Stimulated activated CD8-positive, alpha-beta memory T cell treated with anti-CD3 and anti-CD28 coated beads, Interleukin-4, amount 100 ng/mL, for 1 hour (primary cell): Measurements from ENCODE around the gene PLSCR2.
"Not testable (repeated sequence)": the region's sequence is repeated elsewhere in the genome, so short reads cannot be mapped to it uniquely, and the experiment has no call there.

ENCODE experiments used
- DNase-seq, 2 donors: peaks; one replicate each; pipeline ENCODE4 v3.0.0-alpha.2; 2020; ENCODE audit warnings: low read depth in 2 of 2, low spot score in 1 of 2

Gene PLSCR2

DNA sequence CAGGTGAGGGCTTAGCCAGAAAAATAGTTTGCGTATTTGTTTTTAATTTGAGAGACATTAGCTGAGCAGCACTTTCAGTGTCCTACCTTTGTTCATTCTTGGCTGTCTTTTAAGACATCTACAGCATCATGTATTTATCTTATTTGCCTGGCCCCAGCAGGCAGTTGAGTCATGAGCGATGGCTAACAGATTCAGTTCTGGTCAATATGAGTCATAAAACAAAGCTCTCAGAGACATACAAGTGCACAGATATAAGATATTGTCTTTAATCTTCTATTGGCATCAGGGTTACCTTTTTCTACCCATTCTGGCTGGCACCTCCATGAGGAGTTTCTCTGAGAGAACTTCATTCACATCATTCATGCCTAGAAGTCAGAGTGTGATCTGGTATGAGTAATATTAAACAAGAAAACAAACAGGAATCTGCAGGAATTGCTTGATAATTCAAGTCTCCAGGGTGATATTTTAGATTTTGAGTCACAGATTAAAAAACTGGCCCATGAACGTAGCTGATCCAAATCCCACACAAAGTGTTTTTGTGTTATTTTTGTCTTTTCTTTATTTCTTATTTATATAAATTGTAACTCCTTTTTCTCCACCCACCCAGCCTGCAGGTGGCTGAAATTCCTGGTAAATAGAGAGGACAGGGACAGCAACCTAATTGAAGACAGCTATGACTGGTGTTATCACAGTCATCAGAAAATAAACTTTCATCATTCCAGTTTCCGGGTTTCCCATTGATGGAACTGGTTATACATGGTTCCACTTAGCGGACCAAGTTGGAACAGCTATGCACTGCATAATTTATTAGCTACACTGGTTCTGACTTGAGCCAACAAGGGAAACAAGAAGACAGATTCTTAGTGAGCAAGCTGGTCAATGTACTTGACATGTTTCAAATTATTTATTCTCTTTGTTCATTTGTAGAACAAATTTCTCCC, 47.3 kb downstream of the PLSCR2 start:
- no peak for DNase-seq

DNA sequence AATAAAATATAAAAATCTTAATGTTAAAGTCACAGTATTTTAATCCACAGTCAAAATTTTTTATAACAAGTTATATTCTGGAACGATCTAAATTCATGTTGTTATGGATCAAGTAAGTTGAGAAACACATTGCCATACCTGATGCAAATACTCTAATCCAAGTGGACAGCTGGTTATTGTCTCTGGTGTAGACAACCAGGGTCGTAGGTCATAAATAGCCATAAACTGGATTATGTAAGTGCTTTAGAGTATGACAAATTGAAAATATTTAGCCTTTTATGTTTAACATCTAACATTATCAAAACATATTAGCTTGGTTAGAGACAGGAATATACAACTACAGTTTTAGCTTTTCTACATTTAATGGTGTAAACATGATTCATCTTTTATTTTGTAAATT, 53.0 kb downstream of the PLSCR2 start:
- DNase-seq: no peak

DNA sequence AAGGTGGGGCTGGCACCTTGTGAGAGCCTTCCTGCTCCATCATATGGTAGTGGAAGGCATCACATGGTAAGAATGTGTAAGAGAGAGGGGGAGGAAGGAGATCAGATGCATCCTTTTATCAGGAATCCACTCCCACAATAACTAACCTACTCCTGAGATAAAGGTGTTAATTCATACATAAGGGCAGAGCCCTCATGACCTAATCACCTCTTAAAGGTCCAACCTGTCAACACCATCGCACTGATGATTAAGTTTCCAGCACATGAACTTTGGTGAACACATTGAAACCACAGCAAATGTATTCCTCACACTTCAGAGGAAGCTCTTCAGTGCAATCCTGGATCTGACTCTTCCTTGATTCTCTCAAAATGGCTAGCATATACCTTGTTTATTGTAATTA, 55.4 kb downstream of the PLSCR2 start:
- DNase-seq: no peak

DNA sequence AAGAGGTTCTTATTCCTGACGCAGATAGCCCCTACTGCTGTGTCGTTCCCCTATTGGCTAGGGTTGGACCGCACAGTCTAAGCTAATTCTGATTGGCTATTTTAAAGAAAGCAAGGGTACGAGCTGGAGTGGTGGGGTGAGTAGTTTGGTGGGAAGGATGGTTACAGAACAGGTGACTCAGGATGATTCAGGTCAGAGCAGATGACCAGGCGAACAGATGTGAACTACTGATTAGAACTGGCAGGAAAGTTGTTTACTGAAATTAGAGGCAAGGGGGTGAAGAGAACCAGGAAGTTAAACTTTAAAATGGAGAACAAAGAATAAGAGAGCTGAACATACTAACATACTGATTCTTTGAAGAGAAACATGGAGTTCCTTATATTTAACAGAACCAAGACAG, 56.6 kb downstream of the PLSCR2 start:
- DNase-seq: not testable (repeated sequence)

GRCh38 chr3:146407956-146408355, 61.4 kb downstream of the PLSCR2 start:
- DNase-seq: no peak

DNA sequence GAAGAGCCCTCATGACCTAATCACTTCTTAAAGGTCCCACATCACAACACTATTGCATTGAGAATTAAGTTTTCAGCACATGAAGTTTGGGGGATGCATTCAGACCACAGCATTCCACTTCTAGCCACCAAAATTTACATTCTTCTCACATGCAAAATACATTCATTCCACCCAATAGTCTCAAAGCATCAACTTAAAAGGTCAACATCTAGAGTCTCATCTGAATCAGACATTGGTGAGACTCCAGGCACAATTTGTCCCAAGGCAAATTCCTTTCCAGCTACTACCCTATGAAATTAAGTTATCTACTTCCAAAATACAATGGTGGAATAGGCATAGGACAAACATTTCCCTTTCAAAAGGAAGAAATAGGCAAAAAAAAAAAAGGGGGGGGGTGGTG, 64.9 kb downstream of the PLSCR2 start:
- no peak for DNase-seq

DNA sequence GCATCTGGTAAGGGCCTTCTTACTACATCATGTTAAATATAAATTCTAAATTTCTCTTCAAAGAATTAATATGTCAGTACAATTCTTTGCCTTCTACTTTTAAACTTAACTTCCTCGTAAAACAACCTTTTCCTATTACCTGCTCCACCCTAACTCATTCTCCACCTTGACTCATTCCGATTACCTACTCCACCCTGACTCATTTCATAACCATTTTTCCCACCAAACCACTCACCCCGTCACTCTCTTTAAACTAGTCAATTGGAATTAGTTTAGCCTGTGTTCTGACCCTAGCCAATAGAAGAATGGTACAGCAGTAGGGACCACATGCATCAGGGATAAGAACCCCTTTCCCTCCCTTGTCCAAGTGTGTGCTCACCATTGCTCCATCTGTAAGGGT, 65.6 kb downstream of the PLSCR2 start:
- no peak for DNase-seq

DNA sequence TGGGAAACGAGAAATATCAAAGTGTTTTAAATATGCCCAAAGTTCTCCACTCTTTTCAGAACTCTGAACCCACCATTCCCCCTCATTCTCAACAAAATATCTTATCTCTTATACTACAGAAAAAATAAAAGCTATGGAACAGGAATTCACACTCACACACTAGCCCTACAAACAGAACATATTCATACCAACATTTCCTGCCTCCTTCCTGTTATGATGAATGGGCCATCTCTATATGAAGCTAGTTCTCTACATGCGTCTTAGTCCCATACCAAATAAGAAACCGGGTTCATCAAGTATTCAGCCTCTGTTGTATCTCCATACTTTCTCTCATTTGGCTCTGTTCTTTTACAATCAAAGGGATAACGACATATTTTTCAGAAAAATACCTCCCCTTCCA, 72.6 kb downstream of the PLSCR2 start:
- DNase-seq: no peak

DNA sequence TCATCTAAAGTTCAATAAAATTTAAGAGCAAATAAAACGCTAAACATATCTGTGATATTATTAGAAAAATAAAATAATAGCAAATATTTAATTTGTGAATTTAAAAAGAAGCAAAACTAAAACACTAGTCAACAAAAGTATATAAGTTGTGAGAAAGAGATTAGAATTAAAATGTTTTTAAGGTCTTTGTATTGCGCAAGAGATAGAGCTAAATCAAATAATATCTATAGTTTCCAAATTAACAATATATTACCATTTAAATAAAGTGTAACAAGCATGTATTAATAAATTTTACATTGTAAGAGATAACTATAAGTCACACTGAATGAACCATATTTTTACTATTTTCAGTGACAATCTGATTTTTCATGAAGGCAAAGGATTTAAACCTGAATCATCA, 74.2 kb downstream of the PLSCR2 start:
- no peak for DNase-seq

GRCh38 chr3:146390957-146391356, 78.4 kb downstream of the PLSCR2 start:
- no peak for DNase-seq

DNA sequence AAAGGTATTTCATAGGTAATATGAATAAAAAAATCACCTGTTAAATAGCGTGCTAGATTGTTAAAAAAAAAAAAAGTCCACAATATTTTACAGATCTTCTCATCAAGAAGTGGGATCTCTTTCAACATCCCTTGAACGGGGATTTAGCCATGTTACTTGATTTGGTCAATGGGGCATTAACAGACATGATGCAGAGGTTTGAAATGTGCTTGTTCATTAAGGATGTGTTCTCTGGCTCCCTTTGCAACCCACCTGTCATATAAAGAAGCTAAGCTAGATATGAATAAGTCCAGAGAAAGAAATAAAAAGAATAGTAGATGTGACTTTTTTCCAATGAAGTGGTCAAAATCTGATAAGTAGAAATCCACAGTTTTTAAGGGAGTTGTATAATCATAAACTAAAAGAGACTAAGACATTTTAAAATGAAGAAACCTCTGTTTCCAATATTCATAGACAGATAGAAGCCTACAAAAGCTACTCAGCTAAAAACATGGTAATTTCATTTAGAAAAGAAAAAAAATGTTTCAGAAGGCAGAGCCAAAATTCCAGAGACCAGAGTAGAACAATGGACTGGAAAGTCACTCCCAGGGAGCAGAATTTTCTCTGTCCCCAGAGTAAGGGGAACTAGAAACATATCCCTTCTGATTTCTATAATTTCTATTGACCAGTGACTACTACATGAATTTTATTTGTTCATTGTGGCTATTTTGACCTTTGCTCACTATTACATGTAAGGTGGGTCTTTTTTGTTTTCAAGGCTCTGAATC, 79.2 kb downstream of the PLSCR2 start:
- DNase-seq: no peak

GRCh38 chr3:146387566-146387965, 81.8 kb downstream of the PLSCR2 start:
- no peak for DNase-seq

GRCh38 chr3:146386936-146387335, 82.4 kb downstream of the PLSCR2 start:
- DNase-seq: no peak

- DNase-seq: no peak
Measured at GRCh38 chr3:146384786-146385185, 84.6 kb downstream of the PLSCR2 start.
